ENCODE results near the gene FBXW10. TPM values are rescaled to one million over a fixed set of nuclear protein-coding genes. Genes with fewer than 3 reads are reported as not detected.
"Not testable (repeated sequence)": the region's sequence is repeated elsewhere in the genome, so short reads cannot be mapped to it uniquely, and the experiment has no call there.

The FBXW10 gene
- total RNA-seq, 1 experiment from 2014 or later: not detected

GRCh38 chr17:18791402-18791801 lies 47.5 kb downstream of the FBXW10 start:
- H3K9me3 ChIP-seq (ENCODE audit: low read length); H3K9ac ChIP-seq (ENCODE audit: low read length); H3K27ac ChIP-seq (ENCODE audit: low read length); H3K36me3 ChIP-seq (ENCODE audit: insufficient read depth, low read length); H3K79me2 ChIP-seq (ENCODE audit: low read length); H3K9me2 ChIP-seq (replicated peaks; ENCODE audit: insufficient read depth, low read length); H4K20me1 ChIP-seq (ENCODE audit: insufficient read depth, low read depth, low read length); H3K4me2 ChIP-seq (ENCODE audit: low read depth, low read length, poor library complexity, severe bottlenecking); DNase-seq; H3K4me3 ChIP-seq (ENCODE audit: low read length); H2AFZ ChIP-seq (ENCODE audit: low read length); H3K4me1 ChIP-seq (ENCODE audit: low read length); H3K27me3 ChIP-seq (ENCODE audit: low read length): not testable (repeated sequence)

GRCh38 chr17:18794841-18795240 lies 51.0 kb downstream of the FBXW10 start:
- H3K27me3 ChIP-seq (ENCODE audit: low read length); DNase-seq; H3K9me3 ChIP-seq (ENCODE audit: low read length); H3K27ac ChIP-seq (ENCODE audit: low read length); H3K9ac ChIP-seq (ENCODE audit: low read length); H3K9me2 ChIP-seq (replicated peaks; ENCODE audit: insufficient read depth, low read length); H3K79me2 ChIP-seq (ENCODE audit: low read length); H3K4me2 ChIP-seq (ENCODE audit: low read depth, low read length, poor library complexity, severe bottlenecking); H2AFZ ChIP-seq (ENCODE audit: low read length); H3K4me3 ChIP-seq (ENCODE audit: low read length); H3K4me1 ChIP-seq (ENCODE audit: low read length); H4K20me1 ChIP-seq (ENCODE audit: insufficient read depth, low read depth, low read length): not testable (repeated sequence)
- H3K36me3 ChIP-seq (ENCODE audit: insufficient read depth, low read length): peaks cover 12% of the 10 kb centered on the region

- H3K9me3 ChIP-seq (ENCODE audit: low read length); H3K9ac ChIP-seq (ENCODE audit: low read length); H2AFZ ChIP-seq (ENCODE audit: low read length); H3K27me3 ChIP-seq (ENCODE audit: low read length); DNase-seq; H3K4me3 ChIP-seq (ENCODE audit: low read length); H3K4me1 ChIP-seq (ENCODE audit: low read length); H3K27ac ChIP-seq (ENCODE audit: low read length); H4K20me1 ChIP-seq (ENCODE audit: insufficient read depth, low read depth, low read length); H3K79me2 ChIP-seq (ENCODE audit: low read length); H3K9me2 ChIP-seq (replicated peaks; ENCODE audit: insufficient read depth, low read length); H3K4me2 ChIP-seq (ENCODE audit: low read depth, low read length, poor library complexity, severe bottlenecking): not testable (repeated sequence)
- peaks cover 16% of the 10 kb centered on the region for H3K36me3 ChIP-seq (ENCODE audit: insufficient read depth, low read length)
Observed at GRCh38 chr17:18796887-18797286, 53.0 kb downstream of the FBXW10 start.

GRCh38 chr17:18803458-18804245 lies 59.8 kb downstream of the FBXW10 start:
- not testable (repeated sequence) for H3K27ac ChIP-seq (ENCODE audit: low read length); H3K4me2 ChIP-seq (ENCODE audit: low read depth, low read length, poor library complexity, severe bottlenecking); H2AFZ ChIP-seq (ENCODE audit: low read length); H3K9me3 ChIP-seq (ENCODE audit: low read length); H3K79me2 ChIP-seq (ENCODE audit: low read length); H3K4me1 ChIP-seq (ENCODE audit: low read length); H3K9me2 ChIP-seq (replicated peaks; ENCODE audit: insufficient read depth, low read length); DNase-seq; H4K20me1 ChIP-seq (ENCODE audit: insufficient read depth, low read depth, low read length); H3K9ac ChIP-seq (ENCODE audit: low read length); H3K4me3 ChIP-seq (ENCODE audit: low read length); H3K27me3 ChIP-seq (ENCODE audit: low read length)
- H3K36me3 ChIP-seq (ENCODE audit: insufficient read depth, low read length): peaks cover 13% of the 10 kb centered on the region

- H3K9ac ChIP-seq (ENCODE audit: low read length); H3K79me2 ChIP-seq (ENCODE audit: low read length); H3K36me3 ChIP-seq (ENCODE audit: insufficient read depth, low read length); H3K4me3 ChIP-seq (ENCODE audit: low read length); H3K9me2 ChIP-seq (replicated peaks; ENCODE audit: insufficient read depth, low read length); H3K4me1 ChIP-seq (ENCODE audit: low read length); H3K27ac ChIP-seq (ENCODE audit: low read length); H3K9me3 ChIP-seq (ENCODE audit: low read length); H2AFZ ChIP-seq (ENCODE audit: low read length); H3K4me2 ChIP-seq (ENCODE audit: low read depth, low read length, poor library complexity, severe bottlenecking); H4K20me1 ChIP-seq (ENCODE audit: insufficient read depth, low read depth, low read length); DNase-seq; H3K27me3 ChIP-seq (ENCODE audit: low read length): not testable (repeated sequence)
Observed at GRCh38 chr17:18815924-18816323, 72.1 kb downstream of the FBXW10 start.

GRCh38 chr17:18816489-18817371 lies 72.9 kb downstream of the FBXW10 start:
- H3K4me3 ChIP-seq (ENCODE audit: low read length); H3K4me2 ChIP-seq (ENCODE audit: low read depth, low read length, poor library complexity, severe bottlenecking); H4K20me1 ChIP-seq (ENCODE audit: insufficient read depth, low read depth, low read length); H2AFZ ChIP-seq (ENCODE audit: low read length); H3K9me2 ChIP-seq (replicated peaks; ENCODE audit: insufficient read depth, low read length); H3K27ac ChIP-seq (ENCODE audit: low read length); H3K9me3 ChIP-seq (ENCODE audit: low read length); H3K36me3 ChIP-seq (ENCODE audit: insufficient read depth, low read length); H3K27me3 ChIP-seq (ENCODE audit: low read length); H3K9ac ChIP-seq (ENCODE audit: low read length); H3K4me1 ChIP-seq (ENCODE audit: low read length); H3K79me2 ChIP-seq (ENCODE audit: low read length): not testable (repeated sequence)
- peak; percentile 88 for DNase-seq

- not testable (repeated sequence) for H3K36me3 ChIP-seq (ENCODE audit: insufficient read depth, low read length); H2AFZ ChIP-seq (ENCODE audit: low read length); H3K9ac ChIP-seq (ENCODE audit: low read length); H3K9me2 ChIP-seq (replicated peaks; ENCODE audit: insufficient read depth, low read length); H3K9me3 ChIP-seq (ENCODE audit: low read length); H4K20me1 ChIP-seq (ENCODE audit: insufficient read depth, low read depth, low read length); H3K27me3 ChIP-seq (ENCODE audit: low read length); H3K4me3 ChIP-seq (ENCODE audit: low read length); H3K79me2 ChIP-seq (ENCODE audit: low read length); H3K4me2 ChIP-seq (ENCODE audit: low read depth, low read length, poor library complexity, severe bottlenecking); H3K27ac ChIP-seq (ENCODE audit: low read length); H3K4me1 ChIP-seq (ENCODE audit: low read length)
- peak; percentile 26 for DNase-seq
Observed at GRCh38 chr17:18821430-18821829, 77.6 kb downstream of the FBXW10 start.

GRCh38 chr17:18827613-18828012 lies 83.8 kb downstream of the FBXW10 start:
- H3K79me2 ChIP-seq (ENCODE audit: low read length); H3K9me3 ChIP-seq (ENCODE audit: low read length); H4K20me1 ChIP-seq (ENCODE audit: insufficient read depth, low read depth, low read length); H3K27me3 ChIP-seq (ENCODE audit: low read length); H2AFZ ChIP-seq (ENCODE audit: low read length); H3K4me2 ChIP-seq (ENCODE audit: low read depth, low read length, poor library complexity, severe bottlenecking); H3K9ac ChIP-seq (ENCODE audit: low read length); H3K4me3 ChIP-seq (ENCODE audit: low read length); DNase-seq; H3K36me3 ChIP-seq (ENCODE audit: insufficient read depth, low read length); H3K4me1 ChIP-seq (ENCODE audit: low read length); H3K27ac ChIP-seq (ENCODE audit: low read length); H3K9me2 ChIP-seq (replicated peaks; ENCODE audit: insufficient read depth, low read length): not testable (repeated sequence)
